NCI-H128 (cell line): ENCODE data around the gene SLC43A3.
"Not testable (repeated sequence)": the region's sequence is repeated elsewhere in the genome, so short reads cannot be mapped to it uniquely, and the experiment has no call there.

Source experiments
- DNase-seq: peaks from one replicate; lab custom pipeline; 2025; ENCODE audit not compliant: unreplicated experiment; lab: John Stamatoyannopoulos, UW

SLC43A3 gene

GRCh38 chr11:57387289-57388030 is 39.5 kb downstream of the SLC43A3 start:
- DNase-seq: no peak

- no peak for DNase-seq
Measured at GRCh38 chr11:57386178-57386940, 40.6 kb downstream of the SLC43A3 start.

- DNase-seq: no peak
Measured at GRCh38 chr11:57380975-57381374, 45.9 kb downstream of the SLC43A3 start, which contains the start of gene PRG3. Gene PRG3 (minus strand): TSS chr11:57381150. CDS start chr11:57380708, 442 bp downstream.

- DNase-seq: no peak
Measured at GRCh38 chr11:57379732-57380131, 47.2 kb downstream of the SLC43A3 start.

GRCh38 chr11:57378186-57378585 is 48.7 kb downstream of the SLC43A3 start:
- no peak for DNase-seq

GRCh38 chr11:57377107-57377506 is 49.8 kb downstream of the SLC43A3 start:
- no peak for DNase-seq

GRCh38 chr11:57376095-57377090 is 50.5 kb downstream of the SLC43A3 start:
- DNase-seq: no peak

- DNase-seq: no peak
Measured at GRCh38 chr11:57375490-57375889, 51.4 kb downstream of the SLC43A3 start.

- DNase-seq: no peak
Measured at GRCh38 chr11:57374966-57375365, 52.0 kb downstream of the SLC43A3 start.

GRCh38 chr11:57373146-57373545 is 53.8 kb downstream of the SLC43A3 start:
- DNase-seq: no peak

GRCh38 chr11:57370941-57371340 is 56.0 kb downstream of the SLC43A3 start:
- no peak for DNase-seq

- no peak for DNase-seq
Measured at GRCh38 chr11:57370251-57370650, 56.7 kb downstream of the SLC43A3 start.

GRCh38 chr11:57368845-57369232 is 58.1 kb downstream of the SLC43A3 start:
- no peak for DNase-seq

- no peak for DNase-seq
Measured at GRCh38 chr11:57368106-57368844, 58.6 kb downstream of the SLC43A3 start.

GRCh38 chr11:57364851-57365660 is 61.9 kb downstream of the SLC43A3 start:
- no peak for DNase-seq

- no peak for DNase-seq
Measured at GRCh38 chr11:57363131-57364080, 63.5 kb downstream of the SLC43A3 start.

GRCh38 chr11:57361926-57362325 is 65.0 kb downstream of the SLC43A3 start:
- no peak for DNase-seq

GRCh38 chr11:57361420-57361819 is 65.5 kb downstream of the SLC43A3 start:
- not testable (repeated sequence) for DNase-seq
